Trophoblast cell (in vitro differentiated cells and primary cell): ENCODE measurements around the gene ANKMY1.
A peak's percentile ranks its signal among the peaks of the same experiment; 100 is the strongest.

Source experiments
- DNase-seq, 2 donors: peaks; one replicate each; pipeline ENCODE4 v3.0.0-alpha.2; 2016
- H2AFZ ChIP-seq: 2 replicates; pipeline ENCODE4 v1.6.1; 2013; ENCODE audit warnings: low read length, moderate library complexity, mild to moderate bottlenecking; ENCODE audit not compliant: insufficient read depth, poor library complexity
- H2AK5ac ChIP-seq: 2 replicates; pipeline ENCODE4 v1.6.1; 2013; ENCODE audit warnings: mild to moderate bottlenecking, low read length
- H2BK120ac ChIP-seq: 2 replicates; pipeline ENCODE4 v1.6.1; 2013; ENCODE audit warnings: low read length, mild to moderate bottlenecking, moderate library complexity; ENCODE audit not compliant: insufficient read depth, poor library complexity
- H2BK12ac ChIP-seq: 2 replicates; pipeline ENCODE4 v1.6.1; 2013; ENCODE audit warnings: mild to moderate bottlenecking, low read length, moderate library complexity
- H2BK5ac ChIP-seq: 2 replicates; pipeline ENCODE4 v1.6.1; 2013; ENCODE audit warnings: low read length, low read depth, moderate library complexity, mild to moderate bottlenecking; ENCODE audit not compliant: poor library complexity
- H3K14ac ChIP-seq: 2 replicates; pipeline ENCODE4 v1.6.1; 2013; ENCODE audit warnings: mild to moderate bottlenecking, low read length
- H3K18ac ChIP-seq: 2 replicates; pipeline ENCODE4 v1.6.1; 2013; ENCODE audit warnings: mild to moderate bottlenecking, low read length
- H3K23ac ChIP-seq: 2 replicates; pipeline ENCODE4 v1.6.1; 2013; ENCODE audit warnings: low read length
- H3K27ac ChIP-seq: 2 replicates; pipeline ENCODE4 v1.5.1; 2013; ENCODE audit warnings: low read depth, mild to moderate bottlenecking, inconsistent platforms, low read length, moderate library complexity
- H3K27me3 ChIP-seq: 2 replicates; pipeline ENCODE4 v1.6.1; 2013; ENCODE audit warnings: inconsistent platforms, mild to moderate bottlenecking, low read length, moderate library complexity; ENCODE audit not compliant: insufficient read depth
- H3K36me3 ChIP-seq, 2 experiments: 1 replicate in 1 of 2; 2 replicates in 1 of 2; pipeline ENCODE4 v1.6.1; 2013; ENCODE audit warnings: low read length in 2 of 2, mild to moderate bottlenecking in 2 of 2, moderate library complexity in 1 of 2; ENCODE audit not compliant: insufficient read depth in 2 of 2, control insufficient read depth in 1 of 2
- H3K4ac ChIP-seq: 2 replicates; pipeline ENCODE4 v1.6.1; 2013; ENCODE audit warnings: low read depth, mild to moderate bottlenecking, low read length, moderate library complexity
- H3K4me1 ChIP-seq, 2 experiments: 1 replicate in 1 of 2; 2 replicates in 1 of 2; pipeline ENCODE4 v1.6.1; 2013; ENCODE audit warnings: low read length in 2 of 2, mild to moderate bottlenecking in 2 of 2, moderate library complexity in 1 of 2; ENCODE audit not compliant: insufficient read depth in 2 of 2, control insufficient read depth in 1 of 2
- H3K4me2 ChIP-seq: 2 replicates; pipeline ENCODE4 v1.6.1; 2013; ENCODE audit warnings: inconsistent platforms, mild to moderate bottlenecking, low read length, moderate library complexity
- H3K4me3 ChIP-seq: 2 replicates; pipeline ENCODE4 v1.5.1; 2013; ENCODE audit warnings: mild to moderate bottlenecking, low read depth, low read length, inconsistent platforms
- H3K79me1 ChIP-seq: one replicate; pipeline ENCODE4 v1.6.1; 2013; ENCODE audit warnings: low read length
- H3K79me2 ChIP-seq: 2 replicates; pipeline ENCODE4 v1.6.1; 2013; ENCODE audit warnings: low read length, mild to moderate bottlenecking; ENCODE audit not compliant: control insufficient read depth, insufficient read depth, poor library complexity
- H3K9ac ChIP-seq: 2 replicates; pipeline ENCODE4 v1.6.1; 2013; ENCODE audit warnings: mild to moderate bottlenecking, low read length
- H3K9me3 ChIP-seq: 2 replicates; pipeline ENCODE4 v1.6.1; 2013; ENCODE audit warnings: low read depth, mild to moderate bottlenecking, control low read depth, inconsistent platforms, low read length; ENCODE audit not compliant: insufficient read depth
- H4K12ac ChIP-seq: 2 replicates; pipeline ENCODE4 v1.6.1; 2013; ENCODE audit warnings: low read depth, mild to moderate bottlenecking, low read length, moderate library complexity
- H4K8ac ChIP-seq: 2 replicates; pipeline ENCODE4 v1.6.1; 2013; ENCODE audit warnings: low read depth, mild to moderate bottlenecking, low read length, moderate library complexity
- H4K91ac ChIP-seq: one replicate; pipeline ENCODE4 v1.6.1; 2013; ENCODE audit warnings: low read depth, mild to moderate bottlenecking, low read length, moderate library complexity
- WGBS: extraction: QIAGEN DNeasy Blood & Tissue Kit; methylation state at CpG from one replicate; pipeline ENCODE4 v1.1.7; 2013; ENCODE audit warnings: missing lambda C conversion rate; ENCODE audit not compliant: insufficient read length, insufficient coverage; ENCODE audit errors: extremely low coverage; 5-methylcytosine and 5-hydroxymethylcytosine counted together

The ANKMY1 gene

DNA sequence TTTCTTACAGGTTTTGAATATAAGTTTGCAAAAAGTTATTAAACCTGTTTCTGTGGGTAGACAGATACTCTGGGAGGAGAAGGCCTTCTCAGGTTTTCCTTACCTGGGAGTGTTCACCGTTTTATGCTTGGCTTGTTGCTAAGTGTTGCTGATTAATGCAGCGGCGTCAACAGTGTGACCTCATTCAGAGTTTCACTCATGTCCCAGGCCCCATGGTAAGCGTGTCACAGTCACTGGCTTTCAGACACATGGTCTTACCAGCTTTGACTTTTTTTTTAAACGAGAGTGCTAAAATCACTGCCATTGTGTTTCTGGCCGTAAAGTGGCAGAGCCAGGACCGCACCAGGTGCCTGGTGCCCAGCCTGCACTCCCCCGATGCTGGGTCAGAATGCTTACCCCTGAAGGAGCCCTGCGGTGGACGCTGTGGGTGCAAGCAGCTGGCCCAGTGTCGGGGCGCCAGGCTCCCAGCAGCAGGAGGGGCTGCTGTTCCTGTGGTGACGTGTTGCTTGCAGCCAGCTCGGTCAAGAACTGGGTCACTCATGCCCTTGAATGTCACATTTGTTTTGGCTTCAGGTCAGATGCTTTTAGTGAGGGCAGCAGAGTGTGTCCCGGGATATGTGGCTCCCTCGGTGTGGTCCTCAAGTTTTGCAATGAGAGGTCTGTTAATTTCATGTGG lies 32.2 kb upstream of the ANKMY1 start:
- no peak overlapping the region for H4K91ac ChIP-seq
- H3K14ac ChIP-seq: no peak overlapping the region
- H3K79me2 ChIP-seq: peaks cover 15% of the 10 kb centered on the region
- no CpG with 5 or more reads among the region's 16 CpGs for WGBS
- no peak overlapping the region for H2BK5ac ChIP-seq
- H2AK5ac ChIP-seq: no peak overlapping the region
- peaks cover 16 to 18% of the 10 kb centered on the region in 2 experiments for H3K4me1 ChIP-seq
- no peak overlapping the region for H3K23ac ChIP-seq
- H3K27me3 ChIP-seq: no peaks in the 10 kb centered on the region
- H3K36me3 ChIP-seq: peaks cover 33 to 35% of the 10 kb centered on the region in 2 experiments
- H4K12ac ChIP-seq: no peak overlapping the region
- no peak overlapping the region for H4K8ac ChIP-seq
- H3K4ac ChIP-seq: no peak overlapping the region
- no peak overlapping the region for H3K27ac ChIP-seq
- H3K4me3 ChIP-seq: no peak overlapping the region
- H3K4me2 ChIP-seq: no peak overlapping the region
- DNase-seq: no peak
- H3K18ac ChIP-seq: no peak overlapping the region
- no peak overlapping the region for H2AFZ ChIP-seq
- H3K9me3 ChIP-seq: peaks cover 6% of the 10 kb centered on the region
- H2BK12ac ChIP-seq: no peak overlapping the region
- H3K79me1 ChIP-seq: peaks cover 7% of the 10 kb centered on the region
- H2BK120ac ChIP-seq: no peak overlapping the region
- H3K9ac ChIP-seq: no peak overlapping the region

DNA sequence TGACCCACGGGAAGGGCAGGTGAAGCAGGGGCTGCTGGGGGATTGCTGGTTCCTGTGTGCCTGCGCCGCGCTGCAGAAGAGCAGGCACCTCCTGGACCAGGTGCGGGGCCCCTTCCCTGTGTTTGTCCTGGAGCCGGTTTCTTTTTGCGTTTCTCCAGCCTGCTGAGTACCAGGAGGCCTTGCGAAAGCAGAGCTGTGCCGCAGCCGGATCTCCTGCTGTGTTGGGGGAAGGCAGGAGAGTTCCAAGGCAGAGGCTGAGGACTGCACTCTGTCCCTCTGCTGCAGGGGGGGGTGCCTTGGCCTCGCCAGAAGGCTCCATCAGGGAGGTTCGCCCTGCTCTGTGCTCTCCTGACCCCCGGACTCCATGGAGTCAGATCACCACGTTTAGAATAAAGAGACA lies 31.6 kb upstream of the ANKMY1 start:
- Histone ChIP-seq H3K23ac (no peak overlapping the region), H2BK120ac (no peak overlapping the region), H2AFZ (no peak overlapping the region), H3K79me1 (peaks cover 7% of the 10 kb centered on the region), H4K91ac (no peak overlapping the region), H3K4ac (no peak overlapping the region), H3K27me3 (no peaks in the 10 kb centered on the region), H3K4me2 (no peak overlapping the region), H3K14ac (no peak overlapping the region), H3K27ac (no peak overlapping the region), H3K4me1 (peaks cover 18 to 20% of the 10 kb centered on the region in 2 experiments), H3K79me2 (peaks cover 15% of the 10 kb centered on the region), H3K36me3 (peaks cover 35 to 36% of the 10 kb centered on the region in 2 experiments), H4K8ac (no peak overlapping the region), H3K18ac (no peak overlapping the region), H2AK5ac (no peak overlapping the region), H3K9ac (no peak overlapping the region), H3K9me3 (peaks cover 6% of the 10 kb centered on the region), H4K12ac (no peak overlapping the region), H2BK5ac (no peak overlapping the region), H3K4me3 (no peak overlapping the region), H2BK12ac (no peak overlapping the region)
- DNase-seq: no peak
- WGBS: no CpG with 5 or more reads among the region's 14 CpGs

DNA sequence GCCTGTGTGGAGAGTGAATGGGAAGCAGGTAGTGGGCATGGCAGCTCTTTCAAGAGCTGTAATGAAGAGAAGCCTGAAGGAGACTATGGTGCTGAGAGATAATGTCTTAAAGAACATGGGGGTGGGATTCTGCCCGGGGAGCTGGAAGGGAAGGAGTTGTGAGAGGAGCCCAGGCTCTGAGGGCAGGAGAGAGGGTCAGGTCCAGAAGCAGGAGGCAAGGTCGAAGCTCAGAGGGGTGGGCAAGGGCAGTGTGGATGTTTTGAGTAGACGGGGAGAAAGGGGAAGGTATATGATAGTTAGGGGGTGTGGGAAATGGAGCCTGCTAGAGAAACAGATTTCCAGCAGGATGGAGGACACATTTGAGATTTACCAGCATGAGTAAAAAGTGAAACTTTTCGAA lies 30.9 kb upstream of the ANKMY1 start:
- no peak overlapping the region for H3K4ac ChIP-seq
- no peak overlapping the region for H2AFZ ChIP-seq
- no peak overlapping the region for H4K8ac ChIP-seq
- H3K18ac ChIP-seq: no peak overlapping the region
- no peak for DNase-seq
- H2AK5ac ChIP-seq: no peak overlapping the region
- no peaks in the 10 kb centered on the region for H3K27me3 ChIP-seq
- H3K79me1 ChIP-seq: peaks cover 7% of the 10 kb centered on the region
- no peak overlapping the region for H4K12ac ChIP-seq
- no peak overlapping the region for H3K14ac ChIP-seq
- peaks cover 18 to 20% of the 10 kb centered on the region in 2 experiments for H3K4me1 ChIP-seq
- H3K79me2 ChIP-seq: peaks cover 15% of the 10 kb centered on the region
- no peak overlapping the region for H2BK5ac ChIP-seq
- H3K9me3 ChIP-seq: peaks cover 6% of the 10 kb centered on the region
- no CpG with 5 or more reads among the region's 4 CpGs for WGBS
- no peak overlapping the region for H3K27ac ChIP-seq
- no peak overlapping the region for H2BK120ac ChIP-seq
- H3K4me2 ChIP-seq: no peak overlapping the region
- H3K4me3 ChIP-seq: no peak overlapping the region
- H3K23ac ChIP-seq: no peak overlapping the region
- no peak overlapping the region for H3K9ac ChIP-seq
- H3K36me3 ChIP-seq: peaks cover 33% of the 10 kb centered on the region in 2 experiments
- no peak overlapping the region for H2BK12ac ChIP-seq
- no peak overlapping the region for H4K91ac ChIP-seq

DNA sequence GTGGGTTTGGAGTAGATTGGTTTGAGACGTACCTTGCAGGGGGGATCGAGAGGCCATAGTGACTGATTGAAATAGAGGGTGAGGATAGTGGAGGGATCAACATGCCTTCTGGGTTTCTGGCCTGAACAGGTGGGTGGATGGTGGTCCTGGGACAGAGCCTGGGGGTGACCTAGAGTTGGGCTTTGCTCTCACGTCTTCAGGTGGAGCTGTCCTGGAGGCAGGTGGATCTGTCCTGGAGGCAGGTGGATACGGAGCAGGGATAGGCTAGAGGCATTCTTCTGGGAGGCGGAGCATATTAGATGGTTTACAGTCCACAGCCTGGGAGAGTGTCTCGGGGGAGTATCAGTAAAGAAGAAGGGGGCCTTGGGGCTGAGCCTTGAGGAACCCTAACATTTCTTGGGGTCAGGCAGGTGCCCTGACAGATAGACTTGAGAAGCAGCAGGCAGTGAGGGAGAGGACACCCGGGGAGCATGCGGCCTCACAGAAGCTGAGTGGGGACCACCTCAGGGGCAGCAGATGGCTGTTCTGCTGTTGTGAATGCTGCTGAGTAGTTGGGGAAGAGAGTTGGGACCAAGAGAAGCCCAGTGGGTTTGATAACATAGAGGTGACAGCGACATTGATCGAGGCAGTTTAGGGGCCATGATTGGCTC lies 30.3 kb upstream of the ANKMY1 start:
- Histone ChIP-seq H3K23ac (no peak overlapping the region), H4K91ac (no peak overlapping the region), H3K9ac (no peak overlapping the region), H3K18ac (peak overlapping the region; percentile 20), H3K14ac (no peak overlapping the region), H2BK5ac (no peak overlapping the region), H2AK5ac (no peak overlapping the region), H3K4me2 (peak overlapping the region; percentile 81), H3K36me3 (peaks cover 31 to 33% of the 10 kb centered on the region in 2 experiments), H2BK12ac (no peak overlapping the region), H2AFZ (no peak overlapping the region), H4K12ac (no peak overlapping the region), H3K27me3 (no peaks in the 10 kb centered on the region), H3K79me2 (peaks cover 15% of the 10 kb centered on the region), H3K4ac (peak overlapping the region; percentile 23), H3K9me3 (peaks cover 6% of the 10 kb centered on the region), H3K79me1 (peaks cover 7% of the 10 kb centered on the region), H3K27ac (no peak overlapping the region), H2BK120ac (no peak overlapping the region), H3K4me3 (no peak overlapping the region), H4K8ac (no peak overlapping the region), H3K4me1 (peaks cover 18 to 20% of the 10 kb centered on the region in 2 experiments)
- no CpG with 5 or more reads among the region's 10 CpGs for WGBS
- DNase-seq: no peak
